PC-3 (cell line): ENCODE measurements around the gene POU4F1. TPM values are rescaled to one million over a fixed set of nuclear protein-coding genes. Genes with fewer than 3 reads are reported as not detected.

ENCODE experiments used
- ATAC-seq: fragments of 200-7000 bp; cut with Tn5 transposase; 2 replicates; pipeline ENCODE4 v1.9.1; 2020; ENCODE audit warnings: mild to moderate bottlenecking, moderate library complexity
- BruUV-seq: library from RNA; stranded (reverse); fragments of 400-500 nt; replicated peaks from 2 replicates; lab custom pipeline; 2021; lab: Mats Ljungman, UMichigan
- CTCF ChIA-PET: fragments of 300-600 bp; sonication (Branson Sonifier 250); formaldehyde crosslinking; loops from one replicate; lab custom pipeline; 2022; ENCODE audit warnings: antibody characterized with exemption; lab: Charles Lee
- POLR2A ChIA-PET: fragments of 300-600 bp; sonication (Branson Sonifier 250); formaldehyde crosslinking; loops from one replicate; lab custom pipeline; 2022; ENCODE audit warnings: antibody characterized with exemption; ENCODE audit not compliant: unreplicated experiment; lab: Charles Lee
- DNase-seq: peaks from one replicate; pipeline ENCODE4 v3.0.0-alpha.2; 2015
- H2AFZ ChIP-seq: fragments of 300-600 bp; sonication (generic); 2 replicates; pipeline ENCODE4 v1.6.0; 2016; ENCODE audit warnings: antibody characterized with exemption, low read length
- H3F3A ChIP-seq: fragments of 300-600 bp; sonication (generic); one replicate; pipeline ENCODE4 v1.6.0; 2017; ENCODE audit warnings: antibody characterized with exemption, low read length, control low read depth, mild to moderate bottlenecking; ENCODE audit not compliant: unreplicated experiment
- H3K27ac ChIP-seq: fragments of 300-600 bp; sonication (generic); 2 replicates; pipeline ENCODE4 v1.5.1; 2016; ENCODE audit warnings: mild to moderate bottlenecking, low read length
- H3K27me3 ChIP-seq: fragments of 300-600 bp; sonication (generic); 2 replicates; pipeline ENCODE4 v1.6.1; 2016; ENCODE audit warnings: low read length, mixed read lengths
- H3K36me3 ChIP-seq: fragments of 300-600 bp; sonication (generic); 2 replicates; pipeline ENCODE4 v1.6.1; 2016; ENCODE audit warnings: low read depth, mixed run types, low read length, mixed read lengths
- H3K4me1 ChIP-seq: fragments of 300-600 bp; sonication (generic); 2 replicates; pipeline ENCODE4 v1.5.1; 2016; ENCODE audit warnings: low read length; ENCODE audit not compliant: insufficient read depth
- H3K4me2 ChIP-seq: fragments of 300-600 bp; sonication (generic); 2 replicates; pipeline ENCODE4 v1.6.0; 2016; ENCODE audit warnings: low read length
- H3K4me3 ChIP-seq: fragments of 300-600 bp; sonication (generic); 2 replicates; pipeline ENCODE4 v1.5.1; 2016; ENCODE audit warnings: mild to moderate bottlenecking, low read length, mixed read lengths
- H3K79me2 ChIP-seq: fragments of 300-600 bp; sonication (generic); 2 replicates; pipeline ENCODE4 v1.6.1; 2017; ENCODE audit warnings: low read length, mixed read lengths
- H3K9ac ChIP-seq: fragments of 300-600 bp; sonication (generic); 2 replicates; pipeline ENCODE4 v1.6.0; 2016; ENCODE audit warnings: mild to moderate bottlenecking, low read length
- H3K9me2 ChIP-seq: fragments of 300-600 bp; sonication (generic); replicated peaks from 2 replicates; pipeline ENCODE4 v1.6.1; 2016; ENCODE audit warnings: mixed run types, low read length, mixed read lengths
- H3K9me3 ChIP-seq: fragments of 300-600 bp; sonication (generic); 2 replicates; pipeline ENCODE4 v1.6.1; 2016; ENCODE audit warnings: low read length, mixed read lengths
- H4K20me1 ChIP-seq: fragments of 300-600 bp; sonication (generic); 2 replicates; pipeline ENCODE4 v1.6.1; 2016; ENCODE audit warnings: low read length, mixed read lengths
- EZH2 ChIP-seq: fragments of 300-600 bp; sonication (generic); IDR thresholded peaks from one replicate; pipeline ENCODE4 v1.6.1; 2017; ENCODE audit warnings: antibody characterized with exemption, mild to moderate bottlenecking, low read length; ENCODE audit not compliant: unreplicated experiment
- EZH2phosphoT487 ChIP-seq: fragments of 300-600 bp; sonication (generic); IDR thresholded peaks from 2 replicates; pipeline ENCODE4 v1.6.1; 2018; ENCODE audit warnings: mild to moderate bottlenecking, antibody characterized with exemption, low read length, borderline replicate concordance
- intact Hi-C: fragments of 100-400 bp; cut with micrococcal nuclease; formaldehyde crosslinking; loops from 2 replicates; pipeline ENCODE4 v1.9.0; 2023
- total RNA-seq: library from RNA; depleted of rRNA; stranded (reverse); fragments of >200 nt; gene quantifications from 2 replicates; pipeline ENCODE4 v1.2.3, GENCODE V29; 2014
- TF ChIP-seq, protein P1 (sequence below): fragments of 300-600 bp; sonication (generic); conservative IDR thresholded peaks from 2 replicates; pipeline ENCODE4 v1.5.1; 2017; ENCODE audit warnings: antibody characterized with exemption, low read depth, mild to moderate bottlenecking, low read length

POU4F1 gene
- total RNA-seq, 1 experiment from 2014 or later, result not detected

DNA sequence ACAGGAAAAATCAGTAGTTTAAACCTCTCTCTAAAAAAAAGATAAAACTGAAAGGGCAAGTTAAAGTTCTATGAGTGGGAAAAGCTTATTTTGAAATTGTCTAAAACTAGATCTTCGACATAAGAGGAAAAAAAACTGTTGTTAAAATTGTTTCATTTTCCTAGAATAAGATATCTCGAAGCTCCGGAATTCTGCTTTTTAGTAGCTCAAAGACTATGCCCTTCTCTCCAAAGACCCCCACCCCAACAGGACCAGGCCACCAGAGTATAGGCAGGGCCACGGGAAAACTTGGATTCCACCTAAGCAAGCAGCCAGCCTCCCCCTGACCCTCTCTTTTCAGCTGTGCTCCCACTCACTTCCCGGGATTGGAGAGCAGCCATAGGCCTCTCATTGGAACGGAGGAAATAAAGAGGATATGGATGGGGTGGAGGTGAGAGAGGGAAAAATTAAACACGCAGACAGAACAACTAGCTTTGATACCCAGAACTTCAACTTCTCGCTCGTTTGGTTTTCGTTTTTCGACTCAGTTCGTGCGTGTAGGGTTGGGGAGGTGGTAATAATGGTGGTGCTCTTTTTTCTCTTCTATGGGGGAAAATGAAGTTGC, 3.0 kb downstream of the POU4F1 start:
- no peak overlapping the region for H3K9ac ChIP-seq
- H3K27me3 ChIP-seq, result peaks cover 50% of the 10 kb centered on the region
- no peaks in the 10 kb centered on the region for H3K79me2 ChIP-seq
- H3K27ac ChIP-seq, result no peak overlapping the region
- no peak overlapping the region for H3K4me3 ChIP-seq
- no peaks in the 10 kb centered on the region for H3K4me1 ChIP-seq
- no peaks in the 10 kb centered on the region for H3K9me2 ChIP-seq
- no peaks in the 10 kb centered on the region for H3F3A ChIP-seq
- no peak for DNase-seq
- TF ChIP-seq EZH2, result no peak
- TF ChIP-seq EZH2phosphoT487, result no peak
- TF ChIP-seq, protein P1, sequence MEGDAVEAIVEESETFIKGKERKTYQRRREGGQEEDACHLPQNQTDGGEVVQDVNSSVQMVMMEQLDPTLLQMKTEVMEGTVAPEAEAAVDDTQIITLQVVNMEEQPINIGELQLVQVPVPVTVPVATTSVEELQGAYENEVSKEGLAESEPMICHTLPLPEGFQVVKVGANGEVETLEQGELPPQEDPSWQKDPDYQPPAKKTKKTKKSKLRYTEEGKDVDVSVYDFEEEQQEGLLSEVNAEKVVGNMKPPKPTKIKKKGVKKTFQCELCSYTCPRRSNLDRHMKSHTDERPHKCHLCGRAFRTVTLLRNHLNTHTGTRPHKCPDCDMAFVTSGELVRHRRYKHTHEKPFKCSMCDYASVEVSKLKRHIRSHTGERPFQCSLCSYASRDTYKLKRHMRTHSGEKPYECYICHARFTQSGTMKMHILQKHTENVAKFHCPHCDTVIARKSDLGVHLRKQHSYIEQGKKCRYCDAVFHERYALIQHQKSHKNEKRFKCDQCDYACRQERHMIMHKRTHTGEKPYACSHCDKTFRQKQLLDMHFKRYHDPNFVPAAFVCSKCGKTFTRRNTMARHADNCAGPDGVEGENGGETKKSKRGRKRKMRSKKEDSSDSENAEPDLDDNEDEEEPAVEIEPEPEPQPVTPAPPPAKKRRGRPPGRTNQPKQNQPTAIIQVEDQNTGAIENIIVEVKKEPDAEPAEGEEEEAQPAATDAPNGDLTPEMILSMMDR, result no peak
- ATAC-seq, result no peak
- no peak overlapping the region for H2AFZ ChIP-seq
- intact Hi-C loops, result no loop called here
- ChIA-PET CTCF (no interaction called here), POLR2A (no interaction called here)
- no peaks in the 10 kb centered on the region for H3K36me3 ChIP-seq
- H3K9me3 ChIP-seq, result no peaks in the 10 kb centered on the region
- no peak overlapping the region for H3K4me2 ChIP-seq
- no peaks in the 10 kb centered on the region for H4K20me1 ChIP-seq
- no TSS peak for BruUV-seq

DNA sequence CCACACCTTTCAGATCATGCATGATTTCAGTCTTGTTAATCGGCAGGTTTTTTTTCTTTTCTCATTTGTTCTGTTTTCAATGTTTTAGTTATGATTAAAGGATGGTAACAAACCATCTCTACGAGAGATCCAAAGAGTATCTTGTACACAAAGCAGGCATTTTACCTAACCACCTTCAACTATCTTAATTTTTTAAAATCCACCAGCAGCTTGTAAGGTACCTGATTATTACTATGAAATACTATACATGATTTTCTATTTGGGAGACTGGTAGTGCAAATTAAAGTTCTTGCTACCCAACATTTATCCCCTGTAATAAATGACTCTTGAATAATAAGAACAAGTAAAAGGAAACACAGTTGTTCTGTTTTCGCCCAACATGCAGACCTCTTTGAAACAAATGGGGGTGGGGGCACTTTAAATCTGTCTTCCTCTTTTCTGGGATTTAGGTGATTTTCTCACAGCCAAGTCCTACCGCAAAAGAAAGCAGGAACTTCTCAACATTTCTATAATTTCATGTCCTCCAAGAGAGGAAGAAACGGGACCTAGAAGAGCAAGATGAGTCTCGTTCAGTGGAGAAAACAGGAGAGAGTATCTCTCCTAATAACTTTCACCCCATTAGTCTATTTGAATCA, 3.6 kb downstream of the POU4F1 start:
- no peaks in the 10 kb centered on the region for H4K20me1 ChIP-seq
- no peak overlapping the region for H3K27ac ChIP-seq
- intact Hi-C loops, result loop anchor here (10.0 kb wide), 1 partner anchor 145 kb away; no protein-coding TSS in a partner anchor
- peaks cover 56% of the 10 kb centered on the region for H3K27me3 ChIP-seq
- no peaks in the 10 kb centered on the region for H3K4me1 ChIP-seq
- no peaks in the 10 kb centered on the region for H3K9me2 ChIP-seq
- H3K36me3 ChIP-seq, result no peaks in the 10 kb centered on the region
- no peak for ATAC-seq
- TF ChIP-seq EZH2 (no peak), EZH2phosphoT487 (no peak)
- TF ChIP-seq, protein P1, result no peak
- H3F3A ChIP-seq, result no peaks in the 10 kb centered on the region
- H3K9me3 ChIP-seq, result no peaks in the 10 kb centered on the region
- no peak for DNase-seq
- H3K4me3 ChIP-seq, result no peak overlapping the region
- CTCF ChIA-PET, result interaction anchor here (0.7 kb wide), 1 partner anchor 466 kb away, joined by 3 read pairs; no protein-coding TSS in a partner anchor
- H3K79me2 ChIP-seq, result no peaks in the 10 kb centered on the region
- no peak overlapping the region for H3K9ac ChIP-seq
- BruUV-seq, result no TSS peak
- POLR2A ChIA-PET, result no interaction called here
- no peak overlapping the region for H3K4me2 ChIP-seq
- H2AFZ ChIP-seq, result no peak overlapping the region
